OCI-LY7 (cell line): ENCODE measurements around the gene TK2.

Source experiments
- CTCF ChIP-seq: fragments of 200-600 bp; sonication (generic); conservative IDR thresholded peaks from 2 replicates; pipeline ENCODE4 v1.5.1; 2014; ENCODE audit warnings: mild to moderate bottlenecking, antibody characterized with exemption, low read length, moderate library complexity, mixed read lengths
- EZH2phosphoT487 ChIP-seq: fragments of 200-600 bp; sonication (generic); IDR thresholded peaks from 2 replicates; pipeline ENCODE4 v1.6.1; 2018; ENCODE audit warnings: low read depth, borderline replicate concordance, mild to moderate bottlenecking, mixed run types, antibody characterized with exemption, low read length, moderate library complexity, mixed read lengths

GRCh38 chr16:66470556-66470955, 79.4 kb downstream of the TK2 start:
- TF ChIP-seq CTCF: no peak
- TF ChIP-seq EZH2phosphoT487: no peak
